Activated CD4-positive, alpha-beta T cell treated with anti-CD3 and anti-CD28 coated beads, Interleukin-2, amount 10 ng/mL, durations not matched to agents 7 days and 5 days (primary cell): ENCODE measurements around the gene PDGFRB. TPM values are rescaled to one million over a fixed set of nuclear protein-coding genes. Genes with fewer than 3 reads are reported as not detected.

Experiments used
- CTCF ChIA-PET: fragments of 350-600 bp; sonication (Branson Sonifier 250); formaldehyde crosslinking; loops from one replicate; lab custom pipeline; 2021; ENCODE audit warnings: antibody characterized with exemption; lab: Charles Lee
- POLR2A ChIA-PET: fragments of 350-600 bp; sonication (Branson Sonifier 250); formaldehyde crosslinking; loops from one replicate; lab custom pipeline; 2021; ENCODE audit warnings: antibody characterized with exemption; lab: Charles Lee
- DNase-seq: peaks from one replicate; pipeline ENCODE4 v3.0.0-alpha.2; 2020
- H3K27ac Mint-ChIP-seq: one replicate; pipeline ENCODE4 v1.8.0; 2021; ENCODE audit warnings: mild to moderate bottlenecking, moderate library complexity, mixed read lengths
- H3K27me3 Mint-ChIP-seq: one replicate; pipeline ENCODE4 v1.8.0; 2021; ENCODE audit warnings: mixed read lengths
- H3K36me3 Mint-ChIP-seq: one replicate; pipeline ENCODE4 v1.8.0; 2021; ENCODE audit warnings: low read depth, mixed read lengths
- H3K4me1 Mint-ChIP-seq: one replicate; pipeline ENCODE4 v1.8.0; 2021; ENCODE audit warnings: mixed read lengths
- H3K4me3 Mint-ChIP-seq: one replicate; pipeline ENCODE4 v1.8.0; 2021; ENCODE audit warnings: mild to moderate bottlenecking, moderate library complexity, mixed read lengths
- H3K9me3 Mint-ChIP-seq: one replicate; pipeline ENCODE4 v1.8.0; 2021; ENCODE audit warnings: mixed read lengths
- total RNA-seq, 2 experiments: library from RNA; stranded (reverse); gene quantifications; one replicate each; pipeline ENCODE4 v1.2.3, GENCODE V29; 2021

Gene PDGFRB
- total RNA-seq, 2 experiments from 2014 or later = 1.9 to 3.6 TPM

DNA sequence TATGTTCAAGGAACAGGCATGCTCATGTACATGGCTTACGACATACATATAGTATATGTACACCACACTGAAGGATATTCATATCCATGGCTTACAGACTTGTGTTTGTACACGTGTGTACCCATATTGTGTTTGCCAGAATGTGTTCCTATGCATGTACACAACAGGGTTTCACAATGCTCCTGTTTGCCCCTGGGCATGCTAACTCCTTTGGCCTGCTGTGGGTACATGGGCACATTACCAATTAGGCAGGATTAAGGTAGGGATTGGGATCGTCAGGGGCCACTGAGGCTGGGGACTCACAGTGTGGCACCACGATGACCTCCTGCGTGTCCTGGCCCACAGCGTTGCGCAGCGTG is 26.2 kb downstream of the PDGFRB start:
- POLR2A ChIA-PET = no interaction called here
- H3K27me3 Mint-ChIP-seq = no peaks in the 10 kb centered on the region

DNA sequence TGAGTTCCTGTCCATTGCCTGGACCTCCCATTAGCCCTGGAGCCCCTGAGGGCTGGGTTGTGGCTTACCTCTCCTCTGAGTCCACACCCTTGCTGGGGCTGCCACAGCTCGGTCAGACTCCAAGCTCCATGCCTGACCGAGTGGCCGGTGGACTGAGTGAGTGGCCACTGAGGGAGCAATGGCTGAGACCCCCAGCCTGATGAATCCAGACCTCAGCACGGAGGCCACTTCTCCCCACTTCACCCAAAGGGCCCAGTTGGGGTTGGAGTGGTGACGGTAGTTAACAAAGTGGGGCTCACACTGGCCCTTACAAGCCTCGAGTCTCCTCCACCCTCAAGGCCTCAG is 28.8 kb downstream of the PDGFRB start:
- no peaks in the 10 kb centered on the region for H3K36me3 Mint-ChIP-seq
- CTCF ChIA-PET = interaction anchor here (1.1 to 1.9 kb wide), 3 partner anchors 9 to 91 kb away, joined by 3 to 6 read pairs (median 4); no protein-coding TSS in a partner anchor
- POLR2A ChIA-PET = no interaction called here

More for the DNA sequence above, 26.2 kb downstream of the PDGFRB start:
- Mint-ChIP-seq H3K27ac (no peak overlapping the region), H3K4me3 (no peak overlapping the region), H3K9me3 (no peaks in the 10 kb centered on the region), H3K4me1 (no peaks in the 10 kb centered on the region), H3K36me3 (no peaks in the 10 kb centered on the region)
- no peak for DNase-seq
- CTCF ChIA-PET = interaction anchor here (0.6 to 2.0 kb wide), 6 partner anchors 16 to 609 kb away, joined by 3 to 6 read pairs (median 4); no protein-coding TSS in a partner anchor

DNA sequence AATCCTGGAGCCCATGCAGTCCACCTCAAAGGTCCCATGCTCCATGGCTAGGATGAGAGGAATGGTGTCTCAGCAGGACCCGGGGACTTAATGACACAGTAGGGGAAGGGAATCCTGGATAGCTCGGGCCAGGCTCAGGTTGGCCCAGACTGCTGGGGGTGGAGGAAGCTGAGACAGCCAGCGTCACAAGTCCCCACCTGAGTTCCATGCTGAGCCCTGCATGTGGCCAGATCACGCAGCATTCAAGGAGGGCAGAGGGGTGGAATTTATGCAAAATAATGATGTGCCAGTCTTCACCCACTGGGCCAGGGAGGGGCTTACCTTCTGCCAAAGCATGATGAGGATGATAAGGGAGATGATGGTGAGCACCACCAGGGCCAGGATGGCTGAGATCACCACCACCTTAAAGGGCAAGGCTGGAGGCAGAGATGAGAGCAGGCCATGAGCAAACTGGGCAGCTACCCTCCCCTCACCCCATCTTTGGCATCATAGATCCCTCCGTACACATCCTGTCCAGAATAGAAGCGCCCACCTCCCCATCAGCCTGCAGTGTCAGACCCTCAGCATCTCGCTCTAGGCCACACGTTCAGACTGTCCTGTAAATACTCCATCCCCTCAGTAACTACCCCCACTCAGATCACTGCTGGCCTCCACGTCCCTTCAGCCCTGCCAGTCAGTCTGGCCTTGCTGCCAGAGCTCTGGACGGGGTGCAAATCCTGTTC is 29.3 kb downstream of the PDGFRB start:
- ChIA-PET CTCF (interaction anchor here (1.0 to 1.9 kb wide), 4 partner anchors 8 to 82 kb away, joined by 3 to 6 read pairs (median 4); no protein-coding TSS in a partner anchor), POLR2A (no interaction called here)
- peaks cover 5% of the 10 kb centered on the region for H3K4me1 Mint-ChIP-seq

More for the DNA sequence above, 28.8 kb downstream of the PDGFRB start:
- peaks cover 4% of the 10 kb centered on the region for H3K4me1 Mint-ChIP-seq
- no peaks in the 10 kb centered on the region for H3K9me3 Mint-ChIP-seq
- no peak overlapping the region for H3K4me3 Mint-ChIP-seq
- H3K27ac Mint-ChIP-seq = no peak overlapping the region
- no peaks in the 10 kb centered on the region for H3K27me3 Mint-ChIP-seq
- no peak for DNase-seq

DNA sequence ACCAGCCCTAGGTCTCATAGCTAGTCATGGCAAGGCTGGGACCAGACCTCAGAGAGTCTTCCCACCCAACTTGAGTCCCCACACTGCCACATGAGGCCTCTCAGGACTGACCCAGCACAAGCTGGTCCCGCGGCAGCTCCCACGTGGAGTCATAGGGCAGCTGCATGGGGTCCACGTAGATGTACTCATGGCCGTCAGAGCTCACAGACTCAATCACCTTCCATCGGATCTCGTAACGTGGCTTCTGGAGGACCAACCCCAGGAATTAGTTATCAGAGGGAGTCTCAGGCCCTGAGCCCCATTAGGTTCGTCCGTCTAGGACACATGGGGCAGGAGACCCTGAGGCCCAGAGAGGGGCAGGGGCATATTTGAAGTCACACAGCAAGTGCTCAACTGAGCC is 30.3 kb downstream of the PDGFRB start:
- H3K4me1 Mint-ChIP-seq = peaks cover 5% of the 10 kb centered on the region
- no peak overlapping the region for H3K4me3 Mint-ChIP-seq
- no peak overlapping the region for H3K27ac Mint-ChIP-seq
- ChIA-PET CTCF (interaction anchor here (1.0 to 1.1 kb wide), 2 partner anchors 8 to 17 kb away, joined by 3 read pairs; no protein-coding TSS in a partner anchor), POLR2A (no interaction called here)
- no peaks in the 10 kb centered on the region for H3K36me3 Mint-ChIP-seq
- H3K9me3 Mint-ChIP-seq = no peaks in the 10 kb centered on the region
- no peaks in the 10 kb centered on the region for H3K27me3 Mint-ChIP-seq
- no peak for DNase-seq

More for the DNA sequence above, 29.3 kb downstream of the PDGFRB start:
- Mint-ChIP-seq H3K36me3 (no peaks in the 10 kb centered on the region), H3K9me3 (no peaks in the 10 kb centered on the region), H3K4me3 (no peak overlapping the region), H3K27me3 (no peaks in the 10 kb centered on the region), H3K27ac (no peak overlapping the region)
- DNase-seq = no peak

DNA sequence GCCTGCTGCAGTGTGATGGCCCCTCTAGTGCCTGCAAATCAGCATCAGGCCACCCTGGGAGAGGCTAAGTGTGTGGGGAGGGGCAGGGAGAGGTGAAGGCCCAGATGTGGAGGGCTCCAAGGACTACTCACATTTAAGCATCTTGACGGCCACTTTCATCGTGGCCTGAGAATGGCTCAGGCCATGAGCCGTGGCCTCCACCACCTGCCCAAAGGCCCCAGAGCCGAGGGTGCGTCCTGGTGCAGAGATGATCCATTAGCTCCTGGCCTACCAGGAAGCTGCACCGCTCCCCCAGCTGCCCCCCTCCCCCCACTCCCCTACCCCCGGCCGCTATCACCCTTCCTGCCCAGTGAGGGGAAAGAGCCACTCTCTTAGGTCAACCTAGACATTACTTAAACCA is 31.0 kb downstream of the PDGFRB start:
- ChIA-PET POLR2A (no interaction called here), CTCF (no interaction called here)
- no peaks in the 10 kb centered on the region for H3K9me3 Mint-ChIP-seq
- DNase-seq = no peak
- no peak overlapping the region for H3K4me3 Mint-ChIP-seq
- no peaks in the 10 kb centered on the region for H3K27me3 Mint-ChIP-seq
- no peak overlapping the region for H3K27ac Mint-ChIP-seq
- H3K36me3 Mint-ChIP-seq = no peaks in the 10 kb centered on the region
- peaks cover 5% of the 10 kb centered on the region for H3K4me1 Mint-ChIP-seq

DNA sequence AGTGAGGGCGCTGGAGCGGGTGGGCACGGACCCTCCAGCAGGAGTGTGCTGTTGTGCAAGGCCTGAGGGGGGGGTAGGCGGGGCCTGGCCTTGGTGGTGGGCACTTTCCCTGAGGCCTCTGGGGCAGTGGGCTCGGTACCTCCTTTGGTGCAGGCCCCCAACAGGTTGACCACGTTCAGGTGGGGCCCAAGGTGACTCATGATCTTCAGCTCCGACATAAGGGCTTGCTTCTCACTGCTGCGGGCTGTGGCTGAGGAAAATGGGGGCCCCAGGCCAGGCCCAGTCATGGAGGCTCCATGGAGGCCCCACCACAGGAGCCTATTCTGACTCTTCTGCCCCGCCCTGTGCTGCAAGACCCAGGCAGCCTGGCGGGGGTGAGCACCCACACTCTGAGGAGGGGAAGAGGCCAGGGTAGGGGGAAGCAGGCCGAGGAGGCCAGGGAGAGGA is 31.5 kb downstream of the PDGFRB start:
- H3K27ac Mint-ChIP-seq = no peak overlapping the region
- no peak for DNase-seq
- H3K4me1 Mint-ChIP-seq = peaks cover 5% of the 10 kb centered on the region
- no peaks in the 10 kb centered on the region for H3K9me3 Mint-ChIP-seq
- no peaks in the 10 kb centered on the region for H3K36me3 Mint-ChIP-seq
- H3K27me3 Mint-ChIP-seq = no peaks in the 10 kb centered on the region
- ChIA-PET CTCF (interaction anchor here (1.3 kb wide), 1 partner anchor 12 kb away, joined by 3 read pairs; no protein-coding TSS in a partner anchor), POLR2A (no interaction called here)
- no peak overlapping the region for H3K4me3 Mint-ChIP-seq

DNA sequence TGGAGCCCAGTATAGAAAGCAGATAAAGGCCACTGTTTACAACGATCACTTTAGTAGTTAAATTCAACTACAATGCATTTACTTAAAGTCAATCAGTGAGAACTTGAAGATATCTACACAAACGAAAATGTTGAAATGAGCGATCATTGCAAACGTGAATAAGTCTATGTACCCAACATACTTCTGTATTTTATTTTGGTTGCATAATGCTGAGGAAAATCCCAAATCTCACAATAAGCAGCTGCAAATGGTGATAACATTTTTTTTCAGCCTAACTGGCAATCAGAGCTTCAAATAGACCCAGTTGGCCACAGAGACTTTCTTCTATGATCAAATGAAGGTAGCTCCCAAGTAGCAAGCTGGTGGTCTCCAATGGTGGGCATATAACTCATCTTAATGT is 32.1 kb downstream of the PDGFRB start:
- Mint-ChIP-seq H3K27ac (no peak overlapping the region), H3K36me3 (no peaks in the 10 kb centered on the region), H3K27me3 (no peaks in the 10 kb centered on the region), H3K9me3 (no peaks in the 10 kb centered on the region), H3K4me3 (no peak overlapping the region), H3K4me1 (peaks cover 5% of the 10 kb centered on the region)
- CTCF ChIA-PET = interaction anchor here (1.1 to 1.8 kb wide), 4 partner anchors 12 to 289 kb away, joined by 3 to 4 read pairs (median 3); no protein-coding TSS in a partner anchor
- no peak for DNase-seq
- POLR2A ChIA-PET = no interaction called here

DNA sequence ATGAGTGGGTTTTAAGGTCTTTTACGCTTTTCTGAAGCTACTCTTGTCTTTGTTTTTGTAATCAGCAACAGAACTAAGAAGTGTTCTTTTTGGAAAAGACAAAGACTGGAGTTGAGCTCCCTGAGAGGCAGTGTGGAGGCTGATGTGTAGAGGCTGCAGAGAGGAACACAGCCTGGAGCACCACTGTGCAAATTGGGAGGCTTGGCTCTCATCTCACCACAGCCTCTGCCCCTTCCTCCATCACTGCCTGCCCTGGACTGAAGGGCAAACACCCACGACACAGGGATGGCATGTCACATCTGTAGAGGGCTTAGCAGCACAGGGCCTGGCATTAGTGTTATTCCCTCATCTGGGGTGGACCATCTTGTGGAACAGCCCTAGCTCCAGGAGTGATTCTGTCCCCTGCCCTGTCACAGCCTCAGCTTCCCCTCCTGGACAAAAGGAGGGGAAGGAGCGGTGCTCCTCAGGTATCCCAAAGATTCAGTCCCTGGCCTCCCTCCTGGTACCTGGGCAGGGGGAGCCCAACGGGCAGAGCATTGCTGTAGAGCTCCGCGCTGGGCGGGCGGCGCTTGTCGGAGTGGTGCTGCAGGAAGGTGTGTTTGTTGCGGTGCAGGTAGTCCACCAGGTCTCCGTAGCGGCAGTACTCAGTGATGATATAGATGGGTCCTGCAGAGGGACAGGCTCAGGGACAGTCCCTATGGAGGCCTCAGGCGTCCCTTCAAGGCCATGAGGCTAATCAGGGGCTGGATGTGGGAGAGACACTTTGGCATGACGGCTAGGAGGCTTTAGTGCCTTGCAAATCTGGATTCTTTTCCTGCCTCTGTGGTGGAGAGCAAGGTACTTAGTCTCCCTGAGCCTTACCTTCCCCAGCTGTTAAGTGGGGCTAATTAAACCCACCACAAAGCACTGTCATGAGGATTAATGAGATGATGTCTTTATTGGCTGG is 32.8 kb downstream of the PDGFRB start:
- Mint-ChIP-seq H3K36me3 (no peaks in the 10 kb centered on the region), H3K9me3 (no peaks in the 10 kb centered on the region), H3K4me3 (no peak overlapping the region), H3K27ac (no peak overlapping the region), H3K27me3 (no peaks in the 10 kb centered on the region), H3K4me1 (peaks cover 5% of the 10 kb centered on the region)
- no peak for DNase-seq
- POLR2A ChIA-PET = interaction anchor here (0.7 kb wide), 1 partner anchor 122 kb away, joined by 3 read pairs; no protein-coding TSS in a partner anchor
- CTCF ChIA-PET = interaction anchor here (0.6 to 1.8 kb wide), 9 partner anchors 8 to 289 kb away, joined by 3 to 7 read pairs (median 3); no protein-coding TSS in a partner anchor

DNA sequence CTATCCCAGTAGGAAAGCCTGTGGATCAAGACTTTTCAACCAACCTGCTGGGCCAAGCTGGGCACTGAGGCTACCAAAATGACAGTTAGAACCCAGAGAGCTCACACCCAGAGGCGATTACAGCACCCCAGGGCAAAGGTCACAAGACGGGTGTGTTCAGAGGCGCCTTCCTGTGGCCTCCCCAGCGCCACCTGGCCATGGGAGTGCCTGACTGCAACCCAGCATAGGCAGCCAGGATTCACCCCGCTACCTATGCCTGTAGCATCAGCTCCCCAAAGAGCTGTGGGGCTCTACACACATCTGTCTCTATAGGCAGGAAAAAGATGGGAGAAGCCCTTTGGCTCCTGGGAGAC is 33.5 kb downstream of the PDGFRB start:
- Mint-ChIP-seq H3K36me3 (no peaks in the 10 kb centered on the region), H3K27ac (no peak overlapping the region), H3K27me3 (no peaks in the 10 kb centered on the region), H3K9me3 (no peaks in the 10 kb centered on the region), H3K4me3 (no peak overlapping the region), H3K4me1 (peaks cover 5% of the 10 kb centered on the region)
- ChIA-PET CTCF (interaction anchor here (0.6 to 1.8 kb wide), 7 partner anchors 9 to 288 kb away, joined by 3 to 7 read pairs (median 3); no protein-coding TSS in a partner anchor), POLR2A (interaction anchor here (0.7 kb wide), 1 partner anchor 121 kb away, joined by 3 read pairs; no protein-coding TSS in a partner anchor)
- peak; percentile 45 for DNase-seq

DNA sequence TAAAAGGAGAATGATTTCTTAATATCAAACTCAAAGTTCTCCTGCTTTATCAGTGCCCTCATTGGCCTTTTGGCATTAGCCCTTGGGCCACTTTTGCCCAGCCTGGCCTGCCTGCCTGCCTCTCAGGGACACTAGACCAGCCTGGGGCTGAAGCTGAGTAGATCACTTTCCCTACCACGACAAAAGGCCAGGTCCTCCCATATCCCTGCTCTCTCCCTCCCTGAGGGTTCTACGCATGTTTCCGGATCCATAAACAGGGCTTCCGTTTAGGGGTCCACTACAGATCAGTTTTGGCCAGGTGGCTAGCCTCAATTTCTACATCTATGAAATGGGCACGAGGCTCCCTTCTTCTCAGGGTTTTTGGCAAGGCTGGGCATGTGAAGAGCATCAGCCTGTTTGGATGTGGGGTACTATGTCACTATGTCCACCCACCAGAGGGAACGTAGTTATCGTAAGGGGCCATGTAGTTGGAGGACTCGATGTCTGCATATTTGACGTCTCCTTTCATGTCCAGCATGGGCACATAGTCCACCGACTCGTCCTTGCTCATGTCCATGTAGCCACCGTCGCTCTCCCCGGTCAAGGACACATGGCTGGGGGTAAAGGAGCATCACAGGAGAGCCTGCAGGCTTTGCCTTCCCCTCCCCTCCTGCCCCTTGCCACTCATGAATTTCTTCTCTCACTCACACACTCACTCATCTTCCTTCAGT is 34.0 kb downstream of the PDGFRB start:
- Mint-ChIP-seq H3K27ac (no peak overlapping the region), H3K36me3 (no peaks in the 10 kb centered on the region), H3K4me1 (peaks cover 5% of the 10 kb centered on the region), H3K4me3 (no peak overlapping the region), H3K27me3 (no peaks in the 10 kb centered on the region), H3K9me3 (no peaks in the 10 kb centered on the region)
- DNase-seq = no peak
- POLR2A ChIA-PET = no interaction called here
- CTCF ChIA-PET = interaction anchor here (0.8 to 1.8 kb wide), 6 partner anchors 10 to 309 kb away, joined by 3 to 7 read pairs (median 4); no protein-coding TSS in a partner anchor

DNA sequence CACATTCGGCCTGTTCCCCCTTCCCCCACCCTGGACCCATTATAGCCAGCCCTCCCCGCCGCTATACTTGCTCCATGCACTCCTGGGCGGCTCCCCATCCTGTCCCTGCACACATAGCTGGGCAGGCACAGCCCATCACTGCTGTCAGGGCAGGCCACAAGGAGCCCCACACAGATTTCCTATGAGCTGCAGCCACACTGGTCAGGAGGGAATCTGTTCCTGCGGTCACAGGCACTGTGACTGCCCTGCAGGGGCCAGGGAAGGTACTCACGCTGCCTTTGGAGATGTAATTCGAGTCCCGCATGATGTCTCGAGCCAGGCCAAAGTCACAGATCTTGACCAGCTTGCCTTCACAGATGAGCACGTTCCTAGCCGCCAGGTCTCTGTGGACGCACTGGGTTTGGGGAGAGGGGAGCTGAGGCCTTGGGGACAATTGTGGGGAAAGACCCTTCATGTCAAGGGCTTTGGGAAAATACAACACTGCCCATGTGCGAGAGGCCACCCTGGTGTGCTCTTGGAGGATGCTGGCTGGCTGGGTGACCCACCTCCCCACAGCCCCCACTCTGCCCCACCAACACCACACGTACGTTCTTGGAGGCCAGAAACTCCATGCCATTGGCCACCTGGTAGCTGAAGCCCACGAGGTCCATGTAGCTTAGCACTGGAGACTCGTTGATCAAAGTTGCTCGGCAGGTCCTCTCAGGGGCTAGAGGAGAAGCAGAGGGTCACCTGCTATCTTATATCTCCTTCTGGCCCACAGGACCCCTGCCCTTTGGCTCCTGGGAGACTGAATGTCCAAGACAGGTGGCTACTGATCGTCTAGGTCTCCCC is 34.8 kb downstream of the PDGFRB start:
- no peaks in the 10 kb centered on the region for H3K9me3 Mint-ChIP-seq
- ChIA-PET POLR2A (no interaction called here), CTCF (interaction anchor here (0.8 to 1.0 kb wide), 4 partner anchors 10 to 308 kb away, joined by 3 to 4 read pairs (median 3); no protein-coding TSS in a partner anchor)
- H3K4me3 Mint-ChIP-seq = no peak overlapping the region
- no peak overlapping the region for H3K27ac Mint-ChIP-seq
- no peaks in the 10 kb centered on the region for H3K27me3 Mint-ChIP-seq
- H3K36me3 Mint-ChIP-seq = no peaks in the 10 kb centered on the region
- peaks cover 5% of the 10 kb centered on the region for H3K4me1 Mint-ChIP-seq
- DNase-seq = no peak
